ENCODE measurements around the gene COMMD7. TPM values are rescaled to one million over a fixed set of nuclear protein-coding genes. Genes with fewer than 3 reads are reported as not detected.

The COMMD7 gene
- total RNA-seq, 2 experiments from 2014 or later, result 31.2 to 31.5 TPM

- Mint-ChIP-seq H3K9me3 (no peaks in the 10 kb centered on the region), H3K27me3 (no peaks in the 10 kb centered on the region), H3K4me3 (no peak overlapping the region), H3K27ac (no peak overlapping the region), H3K4me1 (peaks cover 8% of the 10 kb centered on the region), H3K36me3 (no peaks in the 10 kb centered on the region)
- DNase-seq, result no peak
Observed at GRCh38 chr20:32680544-32681174, 62.6 kb downstream of the COMMD7 start.

GRCh38 chr20:32678948-32679347 lies 64.3 kb downstream of the COMMD7 start:
- no peak for DNase-seq
- H3K27me3 Mint-ChIP-seq, result no peaks in the 10 kb centered on the region
- peaks cover 8% of the 10 kb centered on the region for H3K4me1 Mint-ChIP-seq
- H3K36me3 Mint-ChIP-seq, result no peaks in the 10 kb centered on the region
- H3K4me3 Mint-ChIP-seq, result no peak overlapping the region
- H3K27ac Mint-ChIP-seq, result no peak overlapping the region
- no peaks in the 10 kb centered on the region for H3K9me3 Mint-ChIP-seq

GRCh38 chr20:32675223-32675975 lies 67.9 kb downstream of the COMMD7 start:
- no peaks in the 10 kb centered on the region for H3K36me3 Mint-ChIP-seq
- H3K27me3 Mint-ChIP-seq, result no peaks in the 10 kb centered on the region
- peaks cover 16% of the 10 kb centered on the region for H3K4me1 Mint-ChIP-seq
- no peak overlapping the region for H3K4me3 Mint-ChIP-seq
- H3K9me3 Mint-ChIP-seq, result no peaks in the 10 kb centered on the region
- H3K27ac Mint-ChIP-seq, result no peak overlapping the region
- no peak for DNase-seq

- no peak overlapping the region for H3K27ac Mint-ChIP-seq
- H3K4me3 Mint-ChIP-seq, result no peak overlapping the region
- H3K27me3 Mint-ChIP-seq, result no peaks in the 10 kb centered on the region
- H3K9me3 Mint-ChIP-seq, result no peaks in the 10 kb centered on the region
- H3K4me1 Mint-ChIP-seq, result peaks cover 16% of the 10 kb centered on the region
- H3K36me3 Mint-ChIP-seq, result no peaks in the 10 kb centered on the region
- peak; percentile 67 for DNase-seq
Observed at GRCh38 chr20:32674362-32674789, 68.9 kb downstream of the COMMD7 start.

- Mint-ChIP-seq H3K27ac (peak overlapping the region; percentile 88), H3K36me3 (no peaks in the 10 kb centered on the region), H3K4me1 (peaks cover 16% of the 10 kb centered on the region), H3K9me3 (no peaks in the 10 kb centered on the region), H3K4me3 (peak overlapping the region; percentile 53), H3K27me3 (no peaks in the 10 kb centered on the region)
- DNase-seq, result peak; percentile 53
Observed at GRCh38 chr20:32672982-32673851, 70.0 kb downstream of the COMMD7 start.

- Mint-ChIP-seq H3K9me3 (no peaks in the 10 kb centered on the region), H3K27ac (peak overlapping the region; percentile 88)
Observed at GRCh38 chr20:32672394-32672981, 70.8 kb downstream of the COMMD7 start.

GRCh38 chr20:32670773-32671455 lies 72.4 kb downstream of the COMMD7 start:
- Mint-ChIP-seq H3K9me3 (no peaks in the 10 kb centered on the region), H3K4me1 (peaks cover 16% of the 10 kb centered on the region), H3K36me3 (no peaks in the 10 kb centered on the region), H3K4me3 (no peak overlapping the region), H3K27ac (no peak overlapping the region), H3K27me3 (no peaks in the 10 kb centered on the region)
- no peak for DNase-seq

More at GRCh38 chr20:32672394-32672981, 70.8 kb downstream of the COMMD7 start:
- peak overlapping the region; percentile 53 for H3K4me3 Mint-ChIP-seq
- H3K27me3 Mint-ChIP-seq, result no peaks in the 10 kb centered on the region
- peaks cover 16% of the 10 kb centered on the region for H3K4me1 Mint-ChIP-seq
- H3K36me3 Mint-ChIP-seq, result no peaks in the 10 kb centered on the region
- DNase-seq, result no peak

- Mint-ChIP-seq H3K27ac (no peak overlapping the region), H3K36me3 (no peaks in the 10 kb centered on the region), H3K4me3 (no peak overlapping the region), H3K9me3 (no peaks in the 10 kb centered on the region), H3K27me3 (no peaks in the 10 kb centered on the region), H3K4me1 (peaks cover 5% of the 10 kb centered on the region)
- no peak for DNase-seq
Observed at GRCh38 chr20:32667027-32667426, 76.2 kb downstream of the COMMD7 start.

- Mint-ChIP-seq H3K27ac (no peak overlapping the region), H3K9me3 (peaks cover 7% of the 10 kb centered on the region), H3K27me3 (no peaks in the 10 kb centered on the region), H3K4me3 (no peak overlapping the region), H3K36me3 (no peaks in the 10 kb centered on the region), H3K4me1 (peaks cover 3% of the 10 kb centered on the region)
- no peak for DNase-seq
Observed at GRCh38 chr20:32664678-32665159, 78.5 kb downstream of the COMMD7 start.

GRCh38 chr20:32664012-32664677 lies 79.1 kb downstream of the COMMD7 start:
- Mint-ChIP-seq H3K4me1 (peaks cover 3% of the 10 kb centered on the region), H3K27ac (no peak overlapping the region), H3K27me3 (no peaks in the 10 kb centered on the region), H3K4me3 (no peak overlapping the region), H3K9me3 (peaks cover 7% of the 10 kb centered on the region), H3K36me3 (no peaks in the 10 kb centered on the region)
- DNase-seq, result no peak

GRCh38 chr20:32663335-32664011 lies 79.8 kb downstream of the COMMD7 start:
- H3K36me3 Mint-ChIP-seq, result no peaks in the 10 kb centered on the region
- H3K4me3 Mint-ChIP-seq, result no peak overlapping the region
- peaks cover 7% of the 10 kb centered on the region for H3K9me3 Mint-ChIP-seq
- no peaks in the 10 kb centered on the region for H3K27me3 Mint-ChIP-seq
- H3K27ac Mint-ChIP-seq, result no peak overlapping the region
- peaks cover 3% of the 10 kb centered on the region for H3K4me1 Mint-ChIP-seq
- DNase-seq, result no peak

GRCh38 chr20:32661820-32662528 lies 81.3 kb downstream of the COMMD7 start:
- Mint-ChIP-seq H3K4me1 (peaks cover 3% of the 10 kb centered on the region), H3K9me3 (peaks cover 7% of the 10 kb centered on the region), H3K36me3 (no peaks in the 10 kb centered on the region), H3K27ac (no peak overlapping the region), H3K27me3 (no peaks in the 10 kb centered on the region), H3K4me3 (no peak overlapping the region)
- DNase-seq, result no peak

- Mint-ChIP-seq H3K4me3 (no peak overlapping the region), H3K27ac (no peak overlapping the region), H3K27me3 (no peaks in the 10 kb centered on the region), H3K9me3 (peaks cover 12% of the 10 kb centered on the region), H3K36me3 (no peaks in the 10 kb centered on the region), H3K4me1 (peaks cover 8% of the 10 kb centered on the region)
- no peak for DNase-seq
Observed at GRCh38 chr20:32660661-32661060, 82.6 kb downstream of the COMMD7 start.
